ENCODE data around the gene LIPC.

- TF ChIP-seq IRF1 (CRISPR knock-in tag; IDR thresholded peaks at IDR 0.05) (no peak), CTCF (IDR thresholded peaks at IDR 0.05) (no peak)
Observed at GRCh38 chr15:58487724-58488120, 55.9 kb downstream of the LIPC start.
